NCI-H2107 treated with DMSO at 0.1 percent for 48 hours (cell line): Measurements from ENCODE around the gene PIRT.

ENCODE experiments used
- DNase-seq: peaks from one replicate; lab custom pipeline; 2025; ENCODE audit not compliant: unreplicated experiment; lab: John Stamatoyannopoulos, UW

Gene PIRT

DNA sequence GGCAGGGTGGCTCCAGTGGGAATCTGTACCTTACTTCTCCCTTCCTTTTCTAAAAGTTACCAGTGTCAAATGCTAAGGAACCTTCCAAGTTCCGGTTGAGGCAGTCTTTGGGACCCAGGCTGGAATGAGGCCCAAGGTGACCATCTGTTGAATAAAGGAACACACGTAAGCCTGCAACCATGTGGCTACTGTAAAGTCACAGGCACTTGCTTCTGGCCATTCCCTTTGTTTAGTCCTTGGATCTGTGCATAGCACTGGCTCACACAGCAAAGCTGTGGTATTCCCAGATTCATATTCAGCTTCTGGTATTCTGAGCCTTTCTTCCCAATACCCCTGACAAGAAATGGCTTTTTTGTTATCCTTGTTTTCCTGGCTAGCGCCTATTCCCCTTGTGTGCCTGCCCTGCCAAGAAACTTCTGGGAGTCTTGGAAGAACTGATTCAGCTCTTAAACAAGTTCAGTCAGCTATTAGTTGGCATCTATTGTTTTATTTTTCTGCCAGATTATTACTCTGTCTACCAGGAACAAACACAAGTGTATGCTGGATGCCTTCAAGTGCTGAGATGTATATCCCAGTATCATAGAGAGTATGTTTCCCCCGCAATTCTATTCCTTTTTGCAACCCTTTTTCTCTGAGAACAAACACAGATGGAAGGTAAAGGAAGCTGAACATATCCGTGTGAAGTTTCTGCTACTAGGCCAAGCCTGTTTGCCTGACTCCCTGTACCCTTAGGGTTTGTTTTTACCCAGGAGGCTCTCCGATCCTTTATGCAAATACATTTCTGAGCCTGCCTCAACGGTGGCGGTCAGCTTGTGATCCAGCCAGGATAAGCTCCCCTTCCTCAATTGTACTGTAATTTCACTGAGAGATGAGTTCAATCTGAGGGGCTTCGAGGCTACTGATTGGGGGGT, 47.1 kb downstream of the PIRT start:
- DNase-seq, result no peak

DNA sequence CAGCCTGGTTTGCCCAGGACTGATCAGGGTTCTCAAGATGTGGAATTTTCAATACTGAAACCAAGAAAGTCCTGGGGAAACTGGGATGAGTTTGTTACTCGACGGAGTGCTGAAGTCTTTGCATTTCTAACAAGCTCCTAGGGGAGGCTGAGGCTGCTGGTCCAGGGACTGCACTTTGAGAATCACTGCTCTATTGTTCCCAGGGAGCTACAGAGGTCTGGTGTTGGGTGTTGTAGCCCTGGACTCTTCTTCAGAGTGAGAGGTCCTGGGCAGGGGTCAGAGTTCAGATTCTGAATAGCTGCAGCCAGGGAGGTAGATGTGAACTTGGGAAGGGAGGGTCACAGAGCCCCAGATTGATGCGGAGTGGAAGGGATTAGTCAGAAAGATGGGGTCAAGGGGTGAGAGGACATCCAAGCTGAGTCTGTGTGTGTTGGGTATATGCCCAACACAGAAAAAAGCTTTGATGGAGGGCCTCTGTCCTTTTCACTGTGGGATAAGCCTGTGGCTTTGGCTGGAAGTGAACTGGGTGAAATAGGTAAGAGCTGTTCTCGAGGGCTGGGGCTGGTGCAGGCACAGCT, 48.1 kb downstream of the PIRT start:
- DNase-seq, result no peak

DNA sequence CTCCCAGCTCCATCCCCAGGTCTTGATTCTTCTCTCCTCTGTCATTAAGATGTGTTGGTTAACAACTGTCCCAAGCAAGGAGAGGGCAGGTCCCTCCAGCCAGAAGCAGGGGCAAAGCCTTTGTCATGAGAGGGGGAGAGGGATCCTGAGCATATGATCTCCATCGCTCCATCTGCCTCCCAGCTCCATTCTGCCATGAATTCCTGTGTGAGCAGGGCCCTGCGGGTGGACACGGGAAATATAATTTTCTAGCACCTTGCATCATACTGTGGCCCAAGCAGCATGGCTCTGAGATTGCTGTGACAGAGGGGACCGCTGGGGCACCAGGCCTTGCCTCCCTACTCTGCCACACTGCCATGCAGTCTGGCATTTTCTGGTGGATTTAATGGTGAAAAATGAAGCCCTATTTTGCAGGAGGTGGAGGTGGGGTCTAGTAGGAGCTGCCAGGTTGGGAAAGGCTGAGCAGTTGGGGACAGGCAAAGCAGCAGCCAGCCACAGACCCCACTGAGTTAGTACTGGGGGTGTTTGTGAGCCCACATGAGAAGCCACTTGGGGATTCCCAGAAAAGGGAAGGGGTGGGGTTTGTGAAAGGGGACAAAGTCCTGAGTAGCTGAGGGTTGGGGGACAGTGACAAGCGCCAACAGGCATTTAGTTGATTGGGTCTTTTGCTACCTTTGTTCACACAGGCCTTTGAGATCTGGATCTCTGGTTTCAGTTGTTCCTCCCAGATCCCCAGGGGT, 50.4 kb downstream of the PIRT start:
- no peak for DNase-seq

DNA sequence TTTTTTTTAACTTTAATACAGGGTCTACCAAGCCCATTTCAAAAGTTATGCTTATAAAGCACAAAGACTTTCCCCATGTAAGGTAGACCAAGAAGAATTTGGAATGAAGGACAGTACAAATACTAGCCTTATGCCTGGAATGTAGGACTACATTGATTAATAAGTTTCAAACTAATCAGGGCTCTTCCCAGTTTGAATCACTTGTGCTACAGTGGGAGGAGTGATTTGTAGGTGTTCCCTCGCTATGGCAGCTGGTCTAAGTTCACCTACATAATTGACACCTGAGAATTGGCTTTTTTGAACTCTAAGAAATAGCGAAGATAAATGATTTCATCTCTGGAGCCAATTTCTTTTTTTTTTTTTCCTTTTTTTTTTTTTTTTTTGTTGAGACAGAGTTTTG, 52.6 kb downstream of the PIRT start:
- no peak for DNase-seq

DNA sequence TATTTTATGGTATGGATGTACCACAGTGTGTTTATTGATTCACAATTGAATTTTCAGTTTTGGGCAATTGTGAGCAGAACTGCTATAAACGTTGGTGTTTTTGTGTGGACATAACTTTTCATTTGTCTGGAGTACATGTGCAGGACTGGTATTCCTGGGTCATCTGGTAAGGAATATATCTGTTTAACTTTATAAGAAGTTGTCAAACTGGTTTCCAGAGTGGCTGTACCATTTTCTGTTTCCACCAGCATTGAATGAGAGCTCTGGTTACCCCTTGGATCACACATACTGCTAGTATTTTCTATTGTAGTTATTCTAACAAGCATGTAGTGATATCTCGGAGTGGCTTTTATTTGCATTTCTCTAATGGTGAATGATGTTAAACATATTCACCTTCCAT, 58.3 kb downstream of the PIRT start:
- DNase-seq, result no peak

DNA sequence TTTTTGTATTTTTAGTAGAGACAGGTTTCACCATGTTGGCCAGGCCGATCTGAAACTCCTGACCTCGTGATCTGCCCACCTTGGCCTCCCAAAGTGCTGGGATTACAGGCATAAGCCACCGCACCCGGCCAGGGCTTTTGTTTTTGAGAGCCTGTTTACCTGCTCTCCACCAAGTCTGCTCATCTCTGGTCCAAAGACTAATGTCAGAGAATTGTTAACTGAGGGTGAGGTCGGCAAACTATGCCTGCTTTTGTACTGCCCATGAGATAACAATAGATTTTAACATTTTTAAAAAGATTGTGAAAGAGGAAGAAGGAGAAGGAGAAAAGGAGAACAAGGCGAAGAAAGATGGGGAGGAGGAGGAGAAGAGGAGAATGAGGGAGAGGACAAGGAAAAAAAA, 60.0 kb downstream of the PIRT start:
- no peak for DNase-seq

DNA sequence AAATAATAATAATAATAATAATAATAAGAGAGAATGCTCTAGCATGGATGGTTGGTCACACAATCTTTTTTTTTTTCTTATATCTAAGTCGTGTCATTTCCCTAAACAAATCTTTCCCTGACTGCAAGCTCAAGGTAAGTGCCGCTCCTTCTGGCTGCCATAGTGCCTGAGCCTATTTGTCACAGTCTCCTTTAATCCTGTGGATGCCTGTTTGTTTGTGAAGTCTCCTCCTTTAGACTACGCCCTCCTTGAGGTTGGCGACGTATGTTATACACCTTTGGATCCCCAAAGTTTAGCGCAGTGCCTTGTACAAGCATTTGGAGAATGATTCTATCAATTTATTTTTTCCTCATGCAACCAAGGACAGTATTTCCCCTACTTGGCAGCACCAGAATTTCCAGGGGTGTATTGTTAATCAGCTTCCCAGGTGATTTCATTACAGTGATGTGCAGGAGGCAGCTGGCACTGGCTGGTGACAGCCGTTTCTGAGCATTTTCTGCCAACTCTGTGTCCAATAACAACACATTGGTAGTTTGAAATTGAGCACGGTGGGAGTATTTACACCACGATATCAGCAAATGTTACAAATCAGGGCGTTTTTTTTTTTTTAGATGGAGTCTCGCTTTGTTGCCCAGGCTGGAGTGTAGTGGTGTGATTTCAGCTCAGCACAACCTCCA, 60.6 kb downstream of the PIRT start:
- no peak for DNase-seq

DNA sequence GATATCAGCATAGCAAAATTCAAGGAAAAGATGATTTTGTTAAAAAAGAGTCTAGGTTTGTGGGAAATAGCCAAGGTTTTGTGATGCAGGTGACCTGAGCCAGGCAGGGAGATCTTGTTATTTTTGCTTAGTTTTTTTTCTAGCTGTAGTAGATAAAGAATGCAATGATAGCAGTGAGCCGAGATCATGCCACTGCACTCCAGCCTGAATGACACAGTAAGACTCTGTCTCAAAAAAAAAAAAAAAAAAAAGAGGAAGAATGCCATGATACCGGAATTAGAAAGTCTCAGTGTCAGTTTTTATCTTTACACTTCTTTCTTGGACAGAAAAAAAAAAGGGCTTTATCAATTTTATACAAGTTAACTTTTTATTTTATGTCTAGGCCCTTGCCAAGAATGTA, 61.5 kb downstream of the PIRT start:
- no peak for DNase-seq

DNA sequence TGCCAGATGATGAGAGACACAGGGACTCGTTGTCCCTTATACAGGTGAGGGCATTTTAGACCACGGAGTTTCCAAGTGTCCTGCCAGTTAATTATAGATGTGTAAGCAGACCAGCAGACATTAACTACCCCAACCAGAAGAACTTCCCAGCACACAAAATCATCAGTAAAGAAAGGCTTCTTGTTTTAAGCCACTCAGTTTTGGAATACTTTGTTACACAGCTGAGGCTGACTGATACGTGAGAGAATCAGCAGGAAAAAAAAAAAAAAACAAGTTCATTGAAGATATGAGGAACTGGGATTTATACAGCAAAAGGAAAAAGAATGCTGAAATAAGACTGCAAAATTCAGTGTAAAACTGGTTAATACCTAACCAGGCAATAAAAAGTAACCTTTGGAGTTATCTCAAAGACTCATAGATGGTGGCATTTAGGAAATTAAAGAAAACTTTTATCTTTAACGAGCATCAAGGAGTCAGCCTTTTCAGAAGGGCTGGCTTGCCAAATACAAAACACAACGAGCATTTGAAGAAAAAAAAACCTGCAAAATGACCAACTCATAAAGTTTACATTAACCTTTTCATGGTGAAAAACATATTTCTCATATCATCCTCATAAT, 62.0 kb downstream of the PIRT start:
- no peak for DNase-seq

DNA sequence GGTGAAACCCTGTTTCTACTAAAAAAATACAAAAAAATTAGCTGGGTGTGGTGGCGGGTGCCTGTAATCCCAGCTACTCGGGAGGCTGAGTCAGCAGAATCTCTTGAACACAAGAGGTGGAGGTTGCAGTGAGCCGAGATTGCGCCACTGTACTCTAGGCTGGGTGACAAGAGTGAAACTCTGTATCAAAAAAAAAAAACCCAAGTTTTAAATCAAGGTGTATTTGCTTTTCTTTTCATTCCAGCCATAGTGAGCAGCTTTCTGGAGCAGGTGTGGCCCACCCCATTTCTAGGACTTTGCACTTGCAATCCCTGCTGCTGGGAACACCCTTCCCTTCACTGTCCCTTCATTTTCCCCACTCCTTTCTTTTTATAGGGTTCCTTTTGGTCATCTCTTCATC, 62.8 kb downstream of the PIRT start:
- no peak for DNase-seq

DNA sequence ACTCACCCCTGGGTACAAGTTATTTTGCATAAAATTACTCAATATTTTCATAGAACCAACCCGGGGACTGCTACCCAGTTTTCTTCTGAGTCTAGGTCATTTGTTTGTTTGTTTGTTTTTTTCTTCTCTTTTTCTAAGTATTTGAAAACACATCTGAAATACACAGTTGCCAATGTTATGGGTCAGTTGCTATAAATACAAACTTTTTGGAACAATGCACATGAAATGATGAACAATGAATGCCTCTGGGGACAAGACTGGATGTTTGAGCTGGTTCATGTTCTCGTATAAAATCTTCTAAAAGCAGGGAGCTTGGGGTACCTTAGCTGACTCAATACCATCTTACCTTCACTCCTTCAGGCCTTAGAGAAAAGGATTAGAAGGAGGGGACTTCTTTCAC, 64.5 kb downstream of the PIRT start:
- no peak for DNase-seq
